Astrocyte of the spinal cord (primary cell): ENCODE data around the gene RRBP1.

Experiments
- DNase-seq: peaks from one replicate; pipeline ENCODE4 v3.0.0; 2011; ENCODE audit warnings: low read depth, low spot score
- H3K4me3 ChIP-seq: 2 replicates; pipeline ENCODE4 v1.5.1; 2011; ENCODE audit warnings: low read depth, mild to moderate bottlenecking, low read length, moderate library complexity
- in situ Hi-C: cut with HindIII; loops from 2 replicates; pipeline ENCODE4 v1.10.0; 2017; ENCODE audit warnings: low sequenced_read_pairs
- TF ChIP-seq, protein P1 (sequence below): IDR thresholded peaks from 2 replicates; pipeline ENCODE4 v1.5.1; 2012; ENCODE audit warnings: low read depth, mild to moderate bottlenecking, low read length, inconsistent platforms

The RRBP1 gene

DNA sequence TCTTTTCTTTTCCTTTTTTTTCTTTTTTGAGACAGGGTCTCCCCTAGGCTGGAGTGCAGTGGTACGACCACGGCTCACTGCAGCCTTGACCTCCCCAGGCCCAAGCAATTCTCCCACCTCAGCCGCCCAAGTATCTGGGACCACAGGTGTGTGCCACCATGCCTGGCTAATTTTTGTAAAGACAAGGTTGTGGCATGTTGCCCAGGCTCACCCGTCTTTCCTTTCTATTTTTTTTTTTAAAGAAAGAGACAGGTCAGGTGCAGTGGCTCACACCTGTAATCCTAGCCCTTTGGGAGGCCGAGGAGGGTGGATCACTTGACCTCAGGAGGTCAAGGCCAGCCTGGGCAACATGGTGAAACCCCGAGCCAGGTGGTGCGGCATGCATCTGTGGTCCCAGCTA, 34.3 kb upstream of the RRBP1 start:
- TF ChIP-seq, protein P1, sequence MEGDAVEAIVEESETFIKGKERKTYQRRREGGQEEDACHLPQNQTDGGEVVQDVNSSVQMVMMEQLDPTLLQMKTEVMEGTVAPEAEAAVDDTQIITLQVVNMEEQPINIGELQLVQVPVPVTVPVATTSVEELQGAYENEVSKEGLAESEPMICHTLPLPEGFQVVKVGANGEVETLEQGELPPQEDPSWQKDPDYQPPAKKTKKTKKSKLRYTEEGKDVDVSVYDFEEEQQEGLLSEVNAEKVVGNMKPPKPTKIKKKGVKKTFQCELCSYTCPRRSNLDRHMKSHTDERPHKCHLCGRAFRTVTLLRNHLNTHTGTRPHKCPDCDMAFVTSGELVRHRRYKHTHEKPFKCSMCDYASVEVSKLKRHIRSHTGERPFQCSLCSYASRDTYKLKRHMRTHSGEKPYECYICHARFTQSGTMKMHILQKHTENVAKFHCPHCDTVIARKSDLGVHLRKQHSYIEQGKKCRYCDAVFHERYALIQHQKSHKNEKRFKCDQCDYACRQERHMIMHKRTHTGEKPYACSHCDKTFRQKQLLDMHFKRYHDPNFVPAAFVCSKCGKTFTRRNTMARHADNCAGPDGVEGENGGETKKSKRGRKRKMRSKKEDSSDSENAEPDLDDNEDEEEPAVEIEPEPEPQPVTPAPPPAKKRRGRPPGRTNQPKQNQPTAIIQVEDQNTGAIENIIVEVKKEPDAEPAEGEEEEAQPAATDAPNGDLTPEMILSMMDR = no peak
- H3K4me3 ChIP-seq = no peak overlapping the region
- in situ Hi-C loops = no loop called here
- DNase-seq = no peak

DNA sequence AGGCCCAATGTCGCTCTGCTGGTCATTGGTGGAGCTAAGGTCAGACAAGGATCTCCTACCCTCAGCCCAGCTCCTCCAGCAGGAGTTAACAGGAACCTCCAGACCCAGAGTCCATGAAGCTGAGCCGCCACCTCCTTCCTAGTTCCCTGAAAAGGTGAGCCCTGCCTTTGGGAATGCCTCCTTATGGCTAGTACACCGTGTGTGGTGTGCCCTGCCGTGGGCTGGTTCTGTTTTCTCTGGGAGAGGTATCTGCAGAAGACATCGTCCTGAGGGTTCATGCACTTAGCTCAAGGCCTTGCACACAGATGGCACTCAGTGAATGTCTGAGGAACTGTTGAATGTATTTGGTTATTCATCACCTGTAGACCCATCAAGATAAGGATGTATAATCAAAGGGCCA, 33.0 kb upstream of the RRBP1 start:
- no peak for DNase-seq
- in situ Hi-C loops = no loop called here
- TF ChIP-seq, protein P1 = no peak
- H3K4me3 ChIP-seq = no peak overlapping the region

DNA sequence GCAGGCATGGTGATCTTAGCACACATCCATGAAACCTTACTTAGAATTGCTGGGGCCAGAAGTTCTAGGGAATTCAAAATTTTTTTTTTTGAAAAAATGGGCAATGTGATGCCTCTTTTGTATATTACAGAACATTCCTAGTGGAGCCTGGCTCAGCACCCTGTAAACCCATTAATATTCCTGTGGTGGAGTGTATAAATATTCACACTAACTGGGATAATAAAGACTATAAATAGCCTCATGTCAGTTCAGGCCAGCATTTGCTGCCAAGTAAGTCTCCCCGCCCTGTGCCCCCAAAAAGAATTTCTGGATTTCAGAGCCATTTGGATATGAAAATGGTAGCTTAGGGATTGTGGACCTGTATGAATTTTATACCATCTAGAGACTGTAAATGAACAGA, 32.6 kb upstream of the RRBP1 start:
- DNase-seq = no peak
- in situ Hi-C loops = no loop called here
- TF ChIP-seq, protein P1 = no peak
- no peak overlapping the region for H3K4me3 ChIP-seq

DNA sequence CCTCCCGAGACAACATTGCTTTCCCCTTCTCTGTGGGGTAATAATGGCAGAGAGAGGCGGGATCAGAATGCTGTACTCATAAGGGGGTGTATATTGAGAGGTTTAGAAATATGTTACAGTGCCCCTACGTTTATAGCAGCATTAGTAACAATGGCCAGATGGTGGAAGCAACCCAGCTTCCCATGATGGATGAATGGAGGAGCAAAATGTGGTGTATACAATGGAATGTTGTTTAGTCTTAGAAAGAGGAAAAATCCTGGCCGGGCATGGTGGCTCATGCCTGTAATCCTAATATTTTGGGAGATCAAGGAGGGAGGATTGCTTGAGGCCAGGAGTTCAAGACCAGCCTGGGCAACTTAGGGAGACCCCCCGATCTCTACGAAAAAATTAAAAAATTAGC, 30.7 kb upstream of the RRBP1 start:
- in situ Hi-C loops = no loop called here
- no peak for DNase-seq
- TF ChIP-seq, protein P1 = no peak
- no peak overlapping the region for H3K4me3 ChIP-seq

DNA sequence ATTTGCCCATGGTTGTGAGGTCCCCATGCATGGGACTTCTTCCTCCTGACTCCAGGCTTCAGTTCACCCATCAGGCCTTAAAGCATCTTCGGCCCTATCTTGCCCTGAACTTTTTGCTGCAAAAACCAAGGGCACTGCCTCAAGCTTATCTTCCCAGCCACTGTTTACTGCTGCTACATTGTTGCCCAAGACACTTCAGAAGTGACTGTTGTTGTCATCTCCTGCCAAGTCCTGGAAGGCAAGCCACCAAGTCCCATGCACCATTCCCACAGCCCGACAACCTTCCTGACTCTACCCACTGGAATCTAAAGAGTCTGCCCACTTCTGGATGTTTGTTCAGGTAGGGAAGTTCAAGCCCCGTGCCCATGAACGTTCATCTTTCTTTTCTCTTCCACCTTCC, 30.2 kb upstream of the RRBP1 start:
- H3K4me3 ChIP-seq = no peak overlapping the region
- TF ChIP-seq, protein P1 = no peak
- in situ Hi-C loops = no loop called here
- DNase-seq = no peak

DNA sequence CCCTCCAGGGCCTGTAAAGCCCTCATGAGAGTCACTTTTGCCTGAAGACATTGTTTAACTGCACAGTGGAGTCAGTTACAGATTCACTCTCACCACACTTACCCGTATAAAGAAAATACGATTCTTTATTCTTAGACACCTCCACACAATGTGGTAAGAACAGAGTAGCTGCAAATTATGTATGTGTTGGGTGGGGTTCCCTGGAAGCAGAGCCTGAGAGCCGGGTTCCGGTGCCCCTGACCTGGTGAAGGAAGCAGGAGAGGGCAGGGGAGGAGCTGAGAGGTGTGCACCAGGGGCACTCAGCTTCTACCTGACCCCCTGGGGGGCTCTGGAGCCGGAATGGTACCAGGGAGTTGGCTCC, 29.2 kb upstream of the RRBP1 start:
- TF ChIP-seq, protein P1 = no peak
- no peak overlapping the region for H3K4me3 ChIP-seq
- in situ Hi-C loops = no loop called here
- DNase-seq = no peak
